ENCODE measurements around the gene SLC28A1.
"Not testable (repeated sequence)": the region's sequence is repeated elsewhere in the genome, so short reads cannot be mapped to it uniquely, and the experiment has no call there.

Gene SLC28A1

DNA sequence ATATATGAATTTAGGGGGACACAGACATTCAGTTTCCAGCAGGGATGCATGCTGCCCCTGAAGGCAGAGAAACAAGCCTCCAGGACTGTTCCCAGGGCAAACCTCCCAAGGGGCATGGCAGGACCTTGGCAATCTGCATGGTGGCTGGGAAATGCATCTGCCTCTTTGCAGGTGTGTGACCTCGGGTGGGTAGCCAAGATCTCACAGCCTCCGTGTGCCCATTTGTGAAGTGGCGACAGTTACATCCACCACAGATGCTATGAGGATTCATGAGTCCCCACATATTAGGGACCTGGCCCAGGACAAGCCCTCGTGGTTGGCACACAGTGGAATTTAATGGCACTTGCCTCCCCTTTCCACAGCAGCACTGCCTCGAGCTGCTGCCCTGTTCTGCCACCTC lies 29.9 kb downstream of the SLC28A1 start:
- no peak for DNase-seq

DNA sequence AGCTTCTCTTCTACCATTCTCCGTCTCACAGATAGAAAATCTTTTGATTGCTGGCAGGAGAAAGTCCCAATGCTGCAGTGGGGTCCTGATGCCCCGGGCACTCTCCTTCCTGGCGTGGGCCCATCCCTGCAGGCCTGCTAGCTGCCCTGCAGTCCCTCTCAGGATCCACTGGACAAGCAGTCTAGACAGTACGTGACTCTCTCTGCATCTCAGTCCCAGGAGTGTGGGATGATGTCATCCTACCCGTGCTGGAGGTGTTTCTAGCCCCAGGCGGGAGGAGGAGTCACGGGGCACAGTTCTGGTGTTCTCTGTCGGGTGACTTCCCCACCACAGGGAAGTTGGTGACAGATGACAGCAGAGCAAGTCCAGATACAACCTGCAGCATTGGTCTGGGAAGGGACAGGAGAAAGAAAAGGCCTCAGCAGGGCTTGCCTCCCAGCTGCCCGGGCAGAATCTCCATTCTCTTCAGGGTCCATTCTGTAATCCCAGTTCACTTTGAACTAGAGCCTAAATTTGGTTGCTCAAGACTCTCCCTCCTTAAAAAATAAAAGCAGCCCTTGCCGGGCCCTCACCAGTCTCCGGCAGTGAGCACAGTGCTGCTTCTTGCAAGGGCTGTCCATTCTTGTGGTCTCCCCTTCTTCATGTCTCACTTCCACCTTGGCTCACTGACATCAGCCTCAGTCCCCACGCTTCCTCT lies 30.6 kb downstream of the SLC28A1 start:
- DNase-seq, result no peak

DNA sequence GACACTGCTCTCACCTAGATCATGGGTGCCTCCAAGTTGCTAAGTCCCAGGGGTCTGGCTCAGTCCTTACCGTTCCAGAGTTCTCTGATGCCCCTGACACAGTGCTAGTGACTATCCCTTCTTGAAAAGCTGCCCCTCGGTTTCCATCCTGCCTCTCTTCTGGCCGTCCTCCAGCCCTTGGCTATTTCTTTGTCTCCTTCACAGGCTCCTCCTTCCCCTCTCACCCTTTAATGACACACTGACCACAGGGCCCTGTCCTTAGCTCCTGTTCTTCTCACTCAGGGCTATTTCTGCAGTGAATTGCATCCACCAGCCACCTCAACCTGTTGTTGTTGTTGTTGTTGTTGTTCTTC lies 31.1 kb downstream of the SLC28A1 start:
- DNase-seq, result no peak

DNA sequence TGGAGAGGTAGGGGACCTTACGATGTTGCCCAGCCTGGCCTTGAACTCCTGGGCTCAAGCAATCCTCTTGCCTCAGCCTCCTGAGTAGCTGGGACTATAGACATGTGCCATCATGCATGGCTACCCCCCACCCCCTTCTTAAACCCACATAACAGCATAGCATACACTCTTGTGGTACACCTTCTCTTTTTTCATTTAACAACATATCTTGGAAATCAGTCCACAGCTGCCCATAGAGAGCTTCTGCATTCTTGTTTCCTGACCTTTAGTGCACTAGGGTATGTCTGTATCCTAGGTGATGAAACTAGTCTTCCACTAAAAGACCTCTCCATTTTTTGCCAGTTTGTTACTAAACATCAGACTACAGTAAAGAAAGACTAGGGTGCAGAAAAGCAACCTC lies 33.0 kb downstream of the SLC28A1 start:
- no peak for DNase-seq

DNA sequence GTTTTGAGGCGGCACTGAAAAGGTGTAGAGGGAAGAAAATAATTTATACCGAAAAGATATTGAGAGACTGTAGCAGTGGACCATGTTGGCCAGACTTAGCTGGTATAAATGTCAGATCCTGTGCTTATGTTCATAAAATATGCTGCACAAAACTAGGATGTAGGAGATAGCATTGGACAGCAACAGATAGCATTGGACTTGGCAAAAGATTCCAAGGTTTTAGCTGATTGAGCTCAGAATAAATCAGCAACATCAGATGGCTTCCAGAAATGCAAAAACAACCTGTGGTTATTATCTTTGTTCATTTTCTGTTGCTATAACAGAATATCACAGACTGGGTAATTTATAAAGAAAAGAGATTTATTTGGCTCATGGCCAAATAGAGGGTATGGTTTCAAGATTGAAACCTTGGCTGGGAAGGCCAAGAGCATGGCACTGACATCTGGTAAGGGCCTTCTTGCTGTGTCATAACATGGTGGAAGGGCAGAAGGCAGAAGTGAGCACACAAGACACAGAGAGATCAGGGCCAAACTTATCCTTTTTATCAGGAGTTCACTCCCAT lies 34.7 kb downstream of the SLC28A1 start:
- DNase-seq, result no peak

DNA sequence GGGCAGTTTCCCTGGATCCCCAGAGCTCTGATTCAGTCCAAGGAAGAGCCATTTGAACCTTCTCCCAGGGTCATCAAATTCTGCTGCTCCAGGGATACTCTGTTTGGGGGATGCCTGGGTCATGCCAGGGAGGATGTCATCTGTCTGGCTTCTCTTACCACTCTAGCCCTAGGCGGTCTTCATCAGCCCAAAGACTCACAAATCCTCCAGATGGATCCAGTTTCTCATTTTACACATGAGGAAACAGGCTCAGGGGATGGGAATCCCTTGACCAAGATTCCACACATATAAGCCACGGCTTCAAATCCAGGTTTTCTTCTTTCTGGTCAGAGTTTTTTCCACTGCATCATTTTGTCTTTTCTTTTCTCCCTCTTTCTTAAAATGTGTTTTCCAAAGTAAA lies 36.7 kb downstream of the SLC28A1 start:
- DNase-seq, result no peak

DNA sequence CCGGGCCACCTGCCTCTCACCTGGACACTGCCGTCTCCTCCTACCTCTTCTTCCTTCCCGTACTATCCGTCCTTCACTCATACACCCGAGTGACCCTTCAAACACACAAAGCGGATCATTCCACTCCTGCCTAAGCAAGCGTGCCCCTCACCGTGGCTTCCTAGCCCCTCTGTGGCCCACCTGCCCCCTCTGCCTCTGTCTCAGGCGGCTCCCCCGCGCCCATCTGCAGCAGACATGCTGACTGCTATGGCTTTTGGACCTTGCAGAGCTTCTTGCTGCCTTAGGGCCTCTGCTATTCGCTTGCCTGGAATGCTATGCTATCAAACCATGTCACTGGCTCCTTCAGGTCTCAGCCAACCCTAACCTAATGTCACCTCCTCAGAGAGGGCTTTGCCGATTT lies 38.1 kb downstream of the SLC28A1 start:
- DNase-seq, result no peak

DNA sequence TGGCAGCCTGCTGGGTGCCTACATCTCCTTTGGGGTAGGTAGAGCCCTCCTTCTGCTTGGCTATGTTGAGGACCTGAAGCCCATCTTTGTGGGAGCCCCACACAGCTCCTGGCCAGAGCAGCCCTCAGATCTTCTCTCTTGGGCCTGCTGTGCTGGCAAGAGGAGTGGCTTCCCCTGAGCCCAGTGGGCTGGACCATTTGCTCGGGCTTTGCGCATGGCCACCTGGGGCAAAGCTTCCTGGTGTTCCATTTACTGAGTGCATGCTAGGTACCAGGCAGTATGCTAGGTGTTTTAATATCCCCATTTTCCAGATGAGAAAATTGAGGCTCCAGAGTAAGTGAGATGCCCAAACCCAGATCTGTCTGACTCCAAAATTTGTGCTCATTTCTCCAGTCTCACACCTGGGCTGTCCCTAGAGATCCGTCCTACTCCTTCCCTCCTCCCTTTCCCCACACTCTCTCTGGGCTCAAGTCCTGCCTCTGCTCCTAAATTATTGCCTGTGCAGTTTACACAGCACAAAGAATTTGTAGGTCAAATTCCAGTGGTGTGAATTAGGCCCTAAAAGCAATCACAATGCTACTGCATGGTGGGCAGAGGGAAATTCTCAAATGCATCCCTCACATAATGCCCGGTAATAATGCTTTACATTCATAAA lies 39.7 kb downstream of the SLC28A1 start:
- no peak for DNase-seq

DNA sequence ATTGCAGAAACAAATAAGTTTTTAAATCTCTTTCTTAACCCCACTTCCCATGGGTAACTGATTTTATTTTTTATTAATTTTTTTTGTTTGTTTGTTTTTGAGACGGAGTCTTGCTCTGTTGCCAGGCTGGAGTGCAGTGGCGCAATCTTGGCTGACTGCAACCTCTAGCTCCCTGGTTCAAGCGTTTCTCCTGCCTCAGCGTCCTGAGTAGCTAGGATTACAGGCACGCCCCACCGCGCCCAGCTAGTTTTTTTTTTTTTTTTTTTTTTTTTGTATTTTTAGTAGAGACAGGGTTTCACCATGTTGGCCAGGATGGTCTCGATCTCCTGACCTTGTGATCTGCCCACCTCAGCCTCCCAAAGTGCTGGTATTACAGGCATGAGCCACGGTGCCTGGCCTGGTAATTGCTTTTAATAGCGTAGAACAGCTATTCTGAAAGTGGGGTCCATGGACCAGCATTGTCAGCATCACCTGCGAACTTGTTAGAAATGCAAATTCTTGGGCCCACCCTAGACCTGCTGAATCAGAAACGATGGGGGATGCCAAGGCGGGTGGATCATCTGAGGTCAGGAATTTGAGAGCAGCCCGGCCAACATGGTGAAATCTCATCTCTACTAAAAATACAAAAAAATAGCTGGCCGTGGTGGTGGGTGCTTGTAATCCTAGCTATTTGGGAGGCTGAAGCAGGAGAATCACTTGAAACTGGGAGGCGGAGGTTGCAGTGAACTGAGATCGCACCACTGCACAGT lies 40.5 kb downstream of the SLC28A1 start:
- DNase-seq, result not testable (repeated sequence)

DNA sequence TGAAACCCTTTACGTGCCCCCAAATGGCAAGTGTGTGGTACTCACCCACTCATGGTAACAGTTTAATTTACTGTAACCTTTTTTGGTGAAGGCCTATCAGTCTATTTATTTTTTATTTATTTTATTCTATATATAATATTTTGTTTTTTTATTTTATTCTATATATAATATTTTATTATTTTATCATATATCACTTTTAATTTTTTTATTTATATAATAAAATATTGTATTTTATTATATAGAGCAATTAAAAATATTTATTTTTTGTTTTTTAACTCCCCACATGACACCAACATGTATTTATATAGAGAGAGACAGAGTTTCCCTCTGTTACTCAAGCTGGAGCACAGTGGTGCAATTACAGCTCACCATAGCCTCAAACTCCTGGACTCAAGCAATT lies 41.4 kb downstream of the SLC28A1 start:
- DNase-seq, result no peak

DNA sequence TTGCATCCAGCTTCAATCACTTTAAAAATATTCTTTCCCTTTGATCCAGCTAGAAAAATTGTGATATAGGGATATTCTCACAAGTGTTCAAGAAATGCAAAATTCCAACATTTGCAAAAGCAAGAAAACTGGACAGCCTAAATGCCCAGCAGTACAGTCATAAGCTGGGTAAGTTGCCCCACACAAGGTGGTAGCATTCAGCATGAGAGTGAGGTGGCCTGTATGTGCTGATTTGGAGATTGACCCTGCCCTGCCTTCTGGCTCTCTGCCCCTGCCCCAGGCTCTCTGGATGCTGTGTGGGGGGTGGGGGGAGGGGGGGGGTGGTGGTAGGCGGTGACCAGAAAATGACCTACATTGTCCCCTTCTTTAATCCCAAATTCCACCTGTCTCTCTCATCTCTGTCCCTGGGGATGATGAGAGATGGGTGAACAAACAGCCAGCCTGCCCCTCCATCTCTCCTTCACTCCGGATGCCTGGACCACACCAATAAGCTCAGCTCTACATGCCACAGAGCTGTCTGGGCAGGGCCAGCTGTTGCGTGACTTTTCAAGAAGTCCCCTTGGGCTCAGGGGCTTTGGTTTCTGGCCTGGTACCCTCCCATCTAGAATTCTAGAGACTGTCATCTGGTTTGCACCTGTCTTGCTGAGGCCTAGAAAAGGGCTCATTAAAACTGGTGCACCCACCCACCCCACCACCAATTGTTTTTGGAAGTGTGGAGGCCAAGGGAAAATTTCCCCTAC lies 42.2 kb downstream of the SLC28A1 start:
- no peak for DNase-seq

DNA sequence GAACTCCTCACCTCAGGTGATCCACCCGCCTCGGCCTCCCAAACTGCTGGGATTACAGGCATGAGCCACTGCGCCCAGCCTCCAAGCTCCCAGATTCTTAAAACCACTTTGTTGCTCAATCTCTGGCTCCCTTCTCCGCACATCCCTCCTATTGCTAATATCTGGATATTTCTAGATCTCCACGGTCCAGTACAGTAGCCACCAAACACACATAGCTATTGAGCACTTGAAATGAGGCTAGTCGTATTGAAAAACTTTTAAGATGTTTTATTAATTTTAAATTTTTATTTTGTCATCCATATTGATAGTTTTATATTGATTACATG lies 44.3 kb downstream of the SLC28A1 start:
- DNase-seq, result no peak

DNA sequence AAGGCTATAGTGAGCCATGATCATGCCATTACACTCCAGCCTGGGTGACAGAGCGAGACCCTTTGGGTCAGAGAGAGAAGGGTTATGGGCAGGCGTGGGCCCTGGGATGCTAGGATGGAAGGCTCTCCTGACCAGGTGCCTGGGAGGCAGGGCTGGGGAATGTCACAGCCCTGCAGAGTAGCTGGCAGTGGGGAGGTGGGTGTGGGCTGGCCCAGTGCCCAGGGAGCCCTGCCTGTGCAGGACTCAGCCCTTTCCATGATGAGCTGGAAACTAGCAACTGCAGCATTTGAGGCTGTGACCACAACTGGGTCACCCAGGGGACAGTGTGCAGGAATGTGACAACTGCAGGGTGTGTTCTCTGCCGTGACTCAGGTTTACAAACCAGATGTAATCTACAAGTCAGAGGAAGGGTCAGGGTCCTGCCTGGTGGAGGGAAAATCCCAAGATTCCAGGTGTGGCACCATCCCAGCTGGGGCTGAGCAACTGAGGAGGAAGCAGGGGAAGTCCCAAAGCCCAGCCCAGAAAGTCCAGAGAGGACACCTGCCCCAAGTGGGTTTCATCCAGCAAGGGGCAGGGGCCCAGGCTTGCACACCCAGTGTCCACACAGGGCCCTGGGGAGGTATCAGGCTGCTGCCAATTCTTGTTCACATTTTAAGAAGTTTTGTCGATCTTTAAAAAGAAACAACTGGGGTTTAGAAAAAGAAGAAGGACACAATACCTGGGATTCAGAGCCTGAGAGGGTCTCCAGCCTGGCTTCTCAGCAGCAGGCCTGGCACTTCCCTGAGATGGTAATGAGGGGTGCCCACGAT lies 45.5 kb downstream of the SLC28A1 start:
- DNase-seq, result no peak

DNA sequence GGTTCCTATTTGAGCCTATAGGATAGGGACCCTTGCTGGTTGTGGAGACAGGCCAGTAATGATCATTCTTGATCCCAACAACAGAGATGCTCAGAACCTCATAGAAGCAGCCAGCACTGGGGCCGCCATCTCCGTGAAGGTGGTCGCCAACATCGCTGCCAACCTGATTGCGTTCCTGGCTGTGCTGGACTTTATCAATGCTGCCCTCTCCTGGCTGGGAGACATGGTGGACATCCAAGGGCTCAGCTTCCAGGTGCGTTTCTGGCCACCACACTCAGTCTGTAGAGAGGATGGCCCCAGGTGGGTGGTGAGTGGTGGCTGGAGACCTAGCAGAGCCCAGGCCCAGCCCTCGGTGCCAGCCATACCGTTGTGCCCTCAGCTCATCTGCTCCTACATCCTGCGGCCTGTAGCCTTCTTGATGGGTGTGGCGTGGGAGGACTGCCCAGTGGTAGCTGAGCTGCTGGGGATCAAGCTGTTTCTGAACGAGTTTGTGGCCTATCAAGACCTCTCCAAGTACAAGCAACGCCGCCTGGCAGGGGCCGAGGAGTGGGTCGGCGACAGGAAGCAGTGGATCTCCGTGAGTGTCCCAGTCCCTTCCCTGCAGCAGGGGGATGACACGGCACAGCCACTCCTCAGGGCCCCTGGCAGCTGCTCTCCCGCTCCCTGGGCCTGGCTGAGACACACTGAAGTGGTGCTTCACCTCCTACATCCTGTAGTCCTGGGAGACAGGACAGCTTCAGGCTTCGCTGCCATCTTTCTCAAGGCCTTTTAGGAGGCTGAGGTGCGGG lies 50.7 kb downstream of the SLC28A1 start:
- DNase-seq, result no peak

DNA sequence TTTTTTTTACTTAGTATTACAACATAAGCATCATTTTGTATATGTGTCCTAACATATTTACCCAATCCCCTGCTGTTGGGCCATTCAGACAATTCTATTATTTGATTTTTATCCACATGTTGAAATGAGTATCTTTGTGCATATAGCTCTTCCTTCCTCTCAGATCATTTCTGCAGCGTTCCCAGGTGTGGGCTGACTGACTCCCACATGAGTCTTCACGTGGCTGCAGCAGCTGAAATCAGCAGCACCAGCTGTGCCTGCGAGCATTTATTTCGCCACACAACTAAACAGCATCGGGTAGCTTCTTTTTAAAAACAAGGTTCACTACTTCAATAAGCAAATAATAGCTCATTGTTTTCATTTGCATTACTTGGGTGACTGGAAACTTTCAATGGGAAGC lies 52.7 kb downstream of the SLC28A1 start:
- DNase-seq, result no peak

DNA sequence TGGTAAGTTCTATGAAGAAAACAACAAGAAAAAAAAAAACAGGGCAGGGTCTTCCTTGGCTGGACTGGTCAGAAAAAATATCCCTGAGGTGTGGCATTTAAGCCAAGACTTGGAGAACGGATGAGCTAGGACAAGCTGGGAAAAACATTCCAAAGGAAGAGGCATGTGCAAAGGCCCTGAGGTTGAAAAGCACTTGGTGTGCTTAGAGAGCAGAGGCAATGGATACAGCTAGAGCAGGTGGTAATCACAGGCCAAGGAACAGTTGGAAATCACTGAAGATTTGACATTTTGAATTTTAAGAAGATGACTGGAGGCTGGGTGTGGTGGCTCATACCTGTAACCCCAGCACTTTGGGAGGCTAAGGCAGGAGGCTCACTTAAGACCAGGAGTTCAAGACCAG lies 54.3 kb downstream of the SLC28A1 start:
- no peak for DNase-seq

DNA sequence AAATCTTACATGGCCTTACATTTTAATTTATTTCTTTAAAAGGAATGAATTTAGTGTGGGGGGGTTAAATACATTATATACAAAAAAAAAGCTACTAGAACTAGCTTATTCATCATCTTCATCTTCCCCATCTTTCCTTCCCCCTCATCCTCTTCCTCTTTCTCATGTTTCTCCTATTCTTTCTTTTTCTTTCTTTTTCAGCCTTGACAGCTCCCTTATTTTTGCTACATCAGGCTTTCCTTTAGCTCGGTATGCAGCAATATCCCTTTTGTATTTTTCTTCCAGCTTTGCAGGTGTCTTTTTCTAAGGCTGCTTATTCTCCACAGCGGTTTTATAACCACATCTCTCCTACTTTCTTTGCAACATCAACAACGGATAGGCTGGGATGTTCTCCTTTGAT lies 55.9 kb downstream of the SLC28A1 start:
- no peak for DNase-seq

DNA sequence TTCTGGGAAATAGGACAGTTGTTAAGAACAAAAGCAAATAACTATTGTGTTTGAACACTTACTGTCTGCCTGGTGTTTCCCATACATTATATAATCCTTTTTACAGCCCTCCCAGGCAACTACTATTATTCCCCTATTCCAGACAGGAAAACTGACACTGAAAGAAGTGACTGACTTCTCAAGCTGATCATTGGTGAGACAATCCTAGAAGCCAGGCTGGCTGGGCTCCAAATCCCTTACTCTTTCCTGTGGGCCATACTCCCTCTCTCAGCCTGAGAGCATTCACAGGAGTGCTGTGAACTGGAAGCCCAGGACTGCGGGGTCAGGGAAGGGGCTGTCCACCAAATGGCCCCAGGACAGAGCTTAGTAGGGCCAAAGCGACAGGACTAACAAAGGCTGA lies 58.0 kb downstream of the SLC28A1 start:
- DNase-seq, result no peak

DNA sequence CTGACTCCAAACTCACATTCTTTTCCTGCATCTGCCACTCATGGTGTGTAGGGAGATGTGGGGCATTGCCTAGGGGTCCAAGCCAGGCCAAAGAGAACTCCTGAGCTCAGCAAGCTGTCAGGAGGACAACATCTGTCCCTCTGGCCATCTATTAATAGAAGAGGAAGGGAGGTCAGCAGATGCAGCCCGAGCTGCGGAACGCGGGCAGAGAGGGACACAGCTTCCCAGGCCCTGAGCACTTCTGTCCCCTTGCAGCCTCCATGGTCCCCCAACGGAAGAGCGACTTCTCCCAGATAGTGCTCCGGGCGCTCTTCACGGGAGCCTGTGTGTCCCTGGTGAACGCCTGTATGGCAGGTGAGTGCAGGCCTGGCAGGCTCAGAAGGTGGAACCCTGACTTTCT lies 59.8 kb downstream of the SLC28A1 start:
- no peak for DNase-seq

DNA sequence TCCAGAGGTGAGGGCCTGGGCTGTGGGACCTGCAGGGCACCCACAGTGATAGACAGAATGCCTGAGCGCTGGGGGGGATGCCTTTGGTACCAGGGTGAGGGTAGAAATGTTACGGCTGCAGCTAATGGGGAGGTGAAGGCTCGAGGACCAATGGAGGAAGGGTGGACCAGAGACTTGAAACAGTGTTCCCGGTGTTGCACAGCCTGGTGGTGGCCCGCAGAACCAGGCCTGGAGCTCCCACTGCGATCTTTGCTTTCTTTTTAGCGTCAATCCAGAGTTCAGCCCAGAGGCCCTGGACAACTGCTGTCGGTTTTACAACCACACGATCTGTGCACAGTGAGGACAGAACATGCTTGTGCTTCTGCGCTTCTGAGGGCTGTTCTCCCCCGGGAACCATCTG lies 60.4 kb downstream of the SLC28A1 start:
- DNase-seq, result no peak

DNA sequence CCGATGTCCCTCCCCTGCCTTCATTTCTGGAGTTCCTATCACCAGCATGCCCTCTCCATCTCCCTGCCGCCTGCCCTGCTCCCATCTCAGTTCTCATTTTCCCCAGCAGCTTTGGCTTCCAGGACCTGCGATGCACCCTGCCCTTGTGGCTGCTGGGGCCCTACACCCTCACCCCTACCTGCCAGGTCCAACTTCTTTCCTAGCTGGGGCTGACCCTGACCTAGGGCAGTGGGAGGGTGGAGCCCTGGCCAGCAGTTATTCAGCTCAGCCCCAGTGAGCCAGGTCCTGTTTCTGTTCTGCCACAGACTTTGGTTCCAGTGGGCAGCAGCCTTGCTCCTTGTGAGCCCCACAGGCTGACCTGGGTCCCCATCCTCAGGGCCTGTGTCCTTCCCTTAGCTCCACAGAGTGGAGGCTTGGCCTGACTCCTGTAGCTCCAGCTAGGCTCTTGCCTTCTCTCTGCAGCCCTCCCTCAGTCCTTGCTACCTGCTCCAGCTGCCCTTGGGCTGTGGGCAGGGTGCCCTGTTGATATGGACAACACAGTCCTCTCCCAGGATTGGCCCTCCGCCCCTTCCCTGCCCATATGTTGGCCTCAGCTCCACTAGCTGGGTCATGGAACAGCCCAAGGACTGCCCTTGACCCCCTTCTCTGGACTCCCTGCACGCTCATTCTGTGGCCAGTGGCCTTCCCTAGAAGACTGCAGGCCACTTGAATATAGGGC lies 62.5 kb downstream of the SLC28A1 start:
- DNase-seq, result no peak

Data from stimulated activated naive CD4-positive, alpha-beta T cell (primary cell).